GM19372 (cell line): Measurements from ENCODE around the gene ACAP1.
"Not testable (repeated sequence)": the region's sequence is repeated elsewhere in the genome, so short reads cannot be mapped to it uniquely, and the experiment has no call there.

Experiments
- ATAC-seq: cut with Tn5 transposase; IDR thresholded peaks from one replicate; pipeline ENCODE4 v1.9.1; 2021; ENCODE audit warnings: mild to moderate bottlenecking, low read depth, moderate library complexity; ENCODE audit not compliant: unreplicated experiment

Gene ACAP1

GRCh38 chr17:7328840-7329373, 7.4 kb upstream of the ACAP1 start, which contains the start of gene NEURL4:
NEURL4 (minus strand) TSS chr17:7329335; CDS start chr17:7329312, 23 bp downstream.
- peak; percentile 10 for ATAC-seq

- peak; percentile 65 for ATAC-seq
Observed at GRCh38 chr17:7329374-7329996, 6.8 kb upstream of the ACAP1 start.

- peak; percentile 36 for ATAC-seq
Observed at GRCh38 chr17:7329997-7330637, 6.2 kb upstream of the ACAP1 start.

- no peak for ATAC-seq
Observed at GRCh38 chr17:7330638-7331015, 5.7 kb upstream of the ACAP1 start.

- no peak for ATAC-seq
Observed at GRCh38 chr17:7332111-7332510, 4.2 kb upstream of the ACAP1 start.

- ATAC-seq = not testable (repeated sequence)
Observed at GRCh38 chr17:7332600-7333069, 3.7 kb upstream of the ACAP1 start.

GRCh38 chr17:7334938-7335538, 1.3 kb upstream of the ACAP1 start:
- no peak for ATAC-seq

- not testable (repeated sequence) for ATAC-seq
Observed at GRCh38 chr17:7335765-7336164, 564 bp upstream of the ACAP1 start.

- not testable (repeated sequence) for ATAC-seq
Observed at GRCh38 chr17:7337600-7337999, 1.3 kb downstream of the ACAP1 start.

GRCh38 chr17:7340179-7340578, 3.9 kb downstream of the ACAP1 start:
- ATAC-seq = no peak

- ATAC-seq = no peak
Observed at GRCh38 chr17:7341842-7342241, 5.5 kb downstream of the ACAP1 start.

GRCh38 chr17:7343250-7343649, 6.9 kb downstream of the ACAP1 start:
- ATAC-seq = no peak

- ATAC-seq = no peak
Observed at GRCh38 chr17:7346761-7347614, 10.7 kb downstream of the ACAP1 start.

- ATAC-seq = no peak
Observed at GRCh38 chr17:7347630-7348477, 11.5 kb downstream of the ACAP1 start.

- no peak for ATAC-seq
Observed at GRCh38 chr17:7348478-7349242, 12.3 kb downstream of the ACAP1 start.

- ATAC-seq = peak; percentile 66
Observed at GRCh38 chr17:7351665-7352502, 15.6 kb downstream of the ACAP1 start, which contains the start of gene KCTD11. KCTD11 (plus strand) TSS chr17:7352162.

- ATAC-seq = no peak
Observed at GRCh38 chr17:7352503-7352889, 16.2 kb downstream of the ACAP1 start.
